Neuronal stem cell (in vitro differentiated cells): ENCODE results near the gene SP140L.
"Not testable (repeated sequence)": the region's sequence is repeated elsewhere in the genome, so short reads cannot be mapped to it uniquely, and the experiment has no call there.

Experiments used
- DNase-seq: peaks from one replicate; pipeline ENCODE4 v3.0.0-alpha.2; 2013; ENCODE audit warnings: low spot score
- H2AFZ ChIP-seq: one replicate; pipeline ENCODE4 v1.6.1; 2013; ENCODE audit warnings: mild to moderate bottlenecking, low read length, inconsistent platforms
- H2AK5ac ChIP-seq: 2 replicates; pipeline ENCODE4 v1.6.1; 2013; ENCODE audit warnings: low read depth, mild to moderate bottlenecking, inconsistent platforms, low read length, moderate library complexity, mixed read lengths
- H2BK120ac ChIP-seq: 2 replicates; pipeline ENCODE4 v1.6.1; 2013; ENCODE audit warnings: low read depth, mild to moderate bottlenecking, inconsistent platforms, low read length, moderate library complexity, mixed read lengths
- H2BK12ac ChIP-seq: one replicate; pipeline ENCODE4 v1.6.1; 2013; ENCODE audit warnings: low read length, inconsistent platforms
- H2BK15ac ChIP-seq: 2 replicates; pipeline ENCODE4 v1.6.1; 2013; ENCODE audit warnings: mild to moderate bottlenecking, low read length, inconsistent platforms, mixed read lengths
- H2BK5ac ChIP-seq: one replicate; pipeline ENCODE4 v1.6.1; 2013; ENCODE audit warnings: inconsistent platforms, mild to moderate bottlenecking, low read length, moderate library complexity
- H3K14ac ChIP-seq: one replicate; pipeline ENCODE4 v1.6.1; 2013; ENCODE audit warnings: low read length, inconsistent platforms
- H3K18ac ChIP-seq: 2 replicates; pipeline ENCODE4 v1.6.1; 2013; ENCODE audit warnings: low read length, inconsistent platforms
- H3K23ac ChIP-seq: 2 replicates; pipeline ENCODE4 v1.6.1; 2013; ENCODE audit warnings: low read depth, mild to moderate bottlenecking, mixed read lengths, low read length, inconsistent platforms; ENCODE audit not compliant: poor library complexity
- H3K27ac ChIP-seq: replicated peaks from 3 replicates; pipeline ENCODE4 v1.5.1; 2013; ENCODE audit warnings: low read length, inconsistent platforms
- H3K27me3 ChIP-seq, 3 experiments: 2 replicates each; pipeline ENCODE4 v1.6.1; 2013; ENCODE audit warnings: low read length in 3 of 3, mild to moderate bottlenecking in 2 of 3, inconsistent platforms in 1 of 3, low read depth in 1 of 3, mixed read lengths in 1 of 3, moderate library complexity in 1 of 3; ENCODE audit not compliant: control insufficient read depth in 3 of 3, insufficient read depth in 3 of 3
- H3K36me3 ChIP-seq, 2 donors: replicated peaks in 1 of 2; 2 replicates each; pipeline ENCODE4 v1.6.1; 2013; ENCODE audit warnings: low read length in 2 of 2; ENCODE audit not compliant: control insufficient read depth in 2 of 2, insufficient read depth in 2 of 2
- H3K4ac ChIP-seq: 2 replicates; pipeline ENCODE4 v1.6.1; 2013; ENCODE audit warnings: inconsistent platforms, mild to moderate bottlenecking, low read length, moderate library complexity
- H3K4me1 ChIP-seq, 2 donors: 1 replicate in 1 of 2; 2 replicates in 1 of 2; pipeline ENCODE4 v1.6.1; 2013; ENCODE audit warnings: low read length in 2 of 2, low read depth in 1 of 2; ENCODE audit not compliant: control insufficient read depth in 2 of 2, insufficient read depth in 1 of 2
- H3K4me2 ChIP-seq: one replicate; pipeline ENCODE4 v1.6.1; 2013; ENCODE audit warnings: mild to moderate bottlenecking, low read length, inconsistent platforms; ENCODE audit not compliant: insufficient read depth, poor library complexity, severe bottlenecking
- H3K4me3 ChIP-seq, 2 donors: 2 replicates each; pipeline ENCODE4 v1.5.1; 2013; ENCODE audit warnings: low read length in 2 of 2, mild to moderate bottlenecking in 2 of 2, inconsistent platforms in 1 of 2, moderate library complexity in 1 of 2
- H3K79me1 ChIP-seq: one replicate; pipeline ENCODE4 v1.6.1; 2013; ENCODE audit warnings: low read depth, mild to moderate bottlenecking, inconsistent platforms, low read length, moderate library complexity
- H3K9ac ChIP-seq: one replicate; pipeline ENCODE4 v1.6.1; 2013; ENCODE audit warnings: mild to moderate bottlenecking, low read depth, low read length, inconsistent platforms; ENCODE audit not compliant: poor library complexity
- H3K9me3 ChIP-seq, 2 donors: replicated peaks in 1 of 2; 2 replicates each; pipeline versions ENCODE3 to v1.6.1; 2013; ENCODE audit warnings: low read length in 2 of 2, mild to moderate bottlenecking in 2 of 2, inconsistent platforms in 1 of 2, low read depth in 1 of 2, mixed read lengths in 1 of 2, moderate library complexity in 1 of 2; ENCODE audit not compliant: control insufficient read depth in 2 of 2, insufficient read depth in 1 of 2
- H4K8ac ChIP-seq: one replicate; pipeline ENCODE4 v1.6.1; 2013; ENCODE audit warnings: low read depth, mild to moderate bottlenecking, inconsistent platforms, low read length, moderate library complexity
- H4K91ac ChIP-seq: one replicate; pipeline ENCODE4 v1.6.1; 2013; ENCODE audit warnings: low read length, low read depth, mild to moderate bottlenecking, inconsistent platforms; ENCODE audit not compliant: poor library complexity
- WGBS, 2 donors: extraction: QIAGEN DNeasy Blood & Tissue Kit; methylation state at CpG; one replicate each; pipeline ENCODE4 v1.1.7; 2013; ENCODE audit warnings: missing lambda C conversion rate in 2 of 2, mixed read lengths in 1 of 2; ENCODE audit not compliant: insufficient read length in 2 of 2, insufficient replicate concordance in 1 of 2; ENCODE audit errors: extremely low coverage in 2 of 2; 5-methylcytosine and 5-hydroxymethylcytosine counted together

The SP140L gene

DNA sequence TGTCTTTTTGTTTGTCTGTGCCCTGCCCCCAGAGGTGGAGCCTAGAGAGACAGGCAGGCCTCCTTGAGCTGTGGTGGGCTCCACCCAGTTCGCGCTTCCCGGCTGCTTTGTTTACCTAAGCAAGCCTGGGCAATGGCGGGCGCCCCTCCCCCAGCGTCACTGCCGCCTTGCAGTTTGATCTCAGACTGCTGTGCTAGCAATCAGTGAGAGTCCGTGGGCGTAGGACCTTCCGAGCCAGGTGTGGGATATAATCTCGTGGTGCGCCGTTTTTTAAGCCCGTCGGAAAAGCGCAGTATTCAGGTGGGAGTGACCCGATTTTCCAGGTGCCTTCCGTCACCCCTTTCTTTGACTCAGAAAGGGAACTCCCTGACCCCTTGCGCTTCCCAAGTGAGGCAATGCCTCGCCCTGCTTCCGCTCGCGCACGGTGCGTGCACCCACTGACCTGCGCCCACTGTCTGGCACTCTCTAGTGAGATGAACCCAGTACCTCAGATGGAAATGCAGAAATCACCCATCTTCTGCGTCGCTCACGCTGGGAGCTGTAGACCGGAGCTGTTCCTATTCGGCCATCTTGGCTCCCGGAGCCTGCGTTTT is 15.0 kb downstream of the SP140L start:
- H4K8ac ChIP-seq, H3K9me3 ChIP-seq, H3K4me1 ChIP-seq, H3K36me3 ChIP-seq, H3K4ac ChIP-seq, H3K14ac ChIP-seq, H3K79me1 ChIP-seq, H2AK5ac ChIP-seq, H2BK5ac ChIP-seq, H3K4me3 ChIP-seq, H2BK15ac ChIP-seq, H2BK120ac ChIP-seq, H3K18ac ChIP-seq, H3K4me2 ChIP-seq, H4K91ac ChIP-seq, H2BK12ac ChIP-seq, DNase-seq, H2AFZ ChIP-seq, H3K27me3 ChIP-seq, H3K9ac ChIP-seq, H3K23ac ChIP-seq, H3K27ac ChIP-seq: not testable (repeated sequence)
- no CpG with 5 or more reads among the region's 33 CpGs for WGBS, 2 donors

DNA sequence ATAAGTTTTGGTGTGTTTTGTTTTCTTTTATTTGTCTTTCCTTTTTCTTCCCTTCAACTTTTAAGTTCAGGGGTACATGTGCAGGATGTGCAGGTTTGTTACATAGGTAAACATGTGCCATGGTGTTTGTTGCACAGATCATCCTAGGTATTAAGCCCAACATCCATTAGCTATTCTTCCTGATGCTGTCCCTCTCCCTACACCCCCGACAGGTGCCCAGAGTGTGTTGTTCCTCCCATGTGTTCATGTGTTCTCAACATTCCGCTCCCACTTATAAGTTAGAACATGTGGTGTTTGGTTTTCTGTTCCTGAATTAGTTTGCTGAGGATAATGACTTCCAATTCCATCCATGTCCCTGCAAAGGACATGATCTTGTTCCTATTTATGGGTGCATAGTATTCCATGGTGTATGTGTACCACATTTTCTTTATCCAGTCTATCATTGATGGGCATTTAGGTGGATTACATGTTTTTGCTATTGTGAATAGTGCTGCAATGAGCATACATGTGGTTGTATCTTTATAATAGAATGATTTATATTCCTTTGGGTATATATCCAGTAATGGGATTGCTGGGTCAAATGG is 16.1 kb downstream of the SP140L start:
- no CpG with 5 or more reads among the region's 2 CpGs for WGBS, 2 donors
- H3K23ac ChIP-seq, H3K4me3 ChIP-seq, H3K9ac ChIP-seq, H3K36me3 ChIP-seq, H2AK5ac ChIP-seq, H3K18ac ChIP-seq, H2AFZ ChIP-seq, H3K4me2 ChIP-seq, H2BK12ac ChIP-seq, H3K9me3 ChIP-seq, H3K27me3 ChIP-seq, DNase-seq, H3K79me1 ChIP-seq, H2BK5ac ChIP-seq, H4K8ac ChIP-seq, H3K14ac ChIP-seq, H3K4me1 ChIP-seq, H3K4ac ChIP-seq, H2BK15ac ChIP-seq, H4K91ac ChIP-seq, H2BK120ac ChIP-seq, H3K27ac ChIP-seq: not testable (repeated sequence)

- Histone ChIP-seq H3K9ac (no peak overlapping the region), H3K14ac (no peak overlapping the region), H2BK12ac (no peak overlapping the region), H3K4me2 (no peak overlapping the region), H3K9me3 (no peaks in the 10 kb centered on the region), H2BK5ac (no peak overlapping the region), H4K8ac (no peak overlapping the region), H4K91ac (no peak overlapping the region), H3K79me1 (no peaks in the 10 kb centered on the region), H3K4me3 (no peak overlapping the region), H3K4ac (no peak overlapping the region), H3K36me3 (no peaks in the 10 kb centered on the region), H2BK15ac (no peak overlapping the region), H2BK120ac (no peak overlapping the region), H3K4me1 (no peaks in the 10 kb centered on the region), H3K27ac (no peak overlapping the region), H2AFZ (no peak overlapping the region), H3K27me3 (no peaks in the 10 kb centered on the region), H2AK5ac (no peak overlapping the region), H3K18ac (no peak overlapping the region), H3K23ac (no peak overlapping the region)
- WGBS, 2 donors: no CpG with 5 or more reads among the region's 1 CpG
- no peak for DNase-seq
Measured at GRCh38 chr2:230343747-230344146, 16.8 kb downstream of the SP140L start.

DNA sequence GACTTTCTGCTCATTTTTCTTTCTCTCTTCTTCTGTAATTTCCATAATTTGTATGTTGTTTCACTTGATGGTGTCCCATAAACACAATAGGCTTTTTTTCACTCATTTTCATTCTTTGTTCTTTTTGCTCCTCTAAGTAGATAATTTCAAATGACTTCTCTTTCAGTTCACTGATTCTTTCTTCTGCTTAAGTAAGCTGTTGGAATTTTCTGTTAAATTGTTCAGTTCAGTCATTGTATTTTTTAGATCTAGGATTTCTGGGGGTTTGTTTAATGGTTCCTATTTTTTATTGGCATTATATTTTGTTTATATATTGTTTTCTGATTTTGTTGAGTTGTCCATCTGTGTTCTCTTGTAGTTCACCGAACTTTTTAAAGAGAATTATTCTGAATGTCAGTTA is 19.5 kb downstream of the SP140L start:
- no peak overlapping the region for H2BK120ac ChIP-seq
- H3K4me3 ChIP-seq: no peak overlapping the region
- no peak overlapping the region for H2BK15ac ChIP-seq
- no peaks in the 10 kb centered on the region for H3K27me3 ChIP-seq
- H3K4me1 ChIP-seq: no peaks in the 10 kb centered on the region
- no peak overlapping the region for H3K4me2 ChIP-seq
- H2AFZ ChIP-seq: no peak overlapping the region
- no peak overlapping the region for H3K9ac ChIP-seq
- no peak for DNase-seq
- H3K4ac ChIP-seq: no peak overlapping the region
- no peak overlapping the region for H3K27ac ChIP-seq
- H3K18ac ChIP-seq: no peak overlapping the region
- H3K9me3 ChIP-seq: no peaks in the 10 kb centered on the region
- no peak overlapping the region for H2BK12ac ChIP-seq
- no peaks in the 10 kb centered on the region for H3K79me1 ChIP-seq
- H2BK5ac ChIP-seq: no peak overlapping the region
- WGBS, 2 donors: no CpG with 5 or more reads among the region's 1 CpG
- no peaks in the 10 kb centered on the region for H3K36me3 ChIP-seq
- H2AK5ac ChIP-seq: no peak overlapping the region
- no peak overlapping the region for H3K23ac ChIP-seq
- H4K91ac ChIP-seq: no peak overlapping the region
- no peak overlapping the region for H4K8ac ChIP-seq
- H3K14ac ChIP-seq: no peak overlapping the region
